ENCODE results near the gene CHIT1.

- no peak for TF ChIP-seq CTCF (IDR thresholded peaks at IDR 0.05; ENCODE audit: insufficient read depth, low read depth, low read length)
- TF ChIP-seq EZH2 (IDR thresholded peaks at IDR 0.05; ENCODE audit: insufficient read depth, low read length): no peak
These were observed 58.7 kb downstream of the CHIT1 start for GRCh38 chr1:203170625-203171330.

Data from astrocyte (in vitro differentiated cells and primary cell).